ENCODE measurements around the gene IFT25. TPM values are rescaled to one million over a fixed set of nuclear protein-coding genes. Genes with fewer than 3 reads are reported as not detected.

IFT25 gene
- total and polyA plus RNA-seq, 2 of the 13 experiments (the other 11 are each of a cell fraction or from before 2014, with no cell fraction given) = 19.7 to 48.0 TPM

GRCh38 chr1:53945433-53946251 lies at the start of gene IFT25 (continued):
- TF ChIP-seq AHDC1 (CRISPR knock-in tag; IDR thresholded peaks at IDR 0.05; ENCODE audit: borderline replicate concordance) = no peak
- TF ChIP-seq MEIS1 (CRISPR knock-in tag; IDR thresholded peaks at IDR 0.05; ENCODE audit: borderline replicate concordance) = no peak
- TF ChIP-seq ZNF18 (CRISPR knock-in tag; IDR thresholded peaks at IDR 0.05; ENCODE audit: insufficient replicate concordance) = peak; percentile 47
- TF ChIP-seq ZNF746 (CRISPR knock-in tag; IDR thresholded peaks at IDR 0.05) = no peak; the same call in 1 of the 2 replicates
- TF ChIP-seq, protein P1, sequence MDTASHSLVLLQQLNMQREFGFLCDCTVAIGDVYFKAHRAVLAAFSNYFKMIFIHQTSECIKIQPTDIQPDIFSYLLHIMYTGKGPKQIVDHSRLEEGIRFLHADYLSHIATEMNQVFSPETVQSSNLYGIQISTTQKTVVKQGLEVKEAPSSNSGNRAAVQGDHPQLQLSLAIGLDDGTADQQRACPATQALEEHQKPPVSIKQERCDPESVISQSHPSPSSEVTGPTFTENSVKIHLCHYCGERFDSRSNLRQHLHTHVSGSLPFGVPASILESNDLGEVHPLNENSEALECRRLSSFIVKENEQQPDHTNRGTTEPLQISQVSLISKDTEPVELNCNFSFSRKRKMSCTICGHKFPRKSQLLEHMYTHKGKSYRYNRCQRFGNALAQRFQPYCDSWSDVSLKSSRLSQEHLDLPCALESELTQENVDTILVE (CRISPR knock-in tag; IDR thresholded peaks at IDR 0.05) = no peak; the same call in 1 of the 2 replicates
- 0 out of 2 replicates have a peak, but pooled peaks have one; percentile 24 for TF ChIP-seq FOSL2 (CRISPR knock-in tag; IDR thresholded peaks at IDR 0.05)
- TF ChIP-seq, protein P2, sequence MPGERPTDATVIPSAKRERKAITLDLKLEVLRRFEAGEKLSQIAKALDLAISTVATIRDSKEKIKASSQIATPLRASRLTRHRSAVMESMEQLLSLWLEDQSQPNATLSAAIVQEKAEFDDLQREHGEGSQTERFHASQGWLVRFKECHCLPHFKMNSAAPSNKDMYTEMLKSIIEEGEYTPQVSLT (CRISPR knock-in tag; IDR thresholded peaks at IDR 0.05; ENCODE audit: borderline replicate concordance, low read depth) = no peak
- peak; percentile 62 for TF ChIP-seq TAF1 (CRISPR knock-in tag; IDR thresholded peaks at IDR 0.05)
- TF ChIP-seq, protein P3, sequence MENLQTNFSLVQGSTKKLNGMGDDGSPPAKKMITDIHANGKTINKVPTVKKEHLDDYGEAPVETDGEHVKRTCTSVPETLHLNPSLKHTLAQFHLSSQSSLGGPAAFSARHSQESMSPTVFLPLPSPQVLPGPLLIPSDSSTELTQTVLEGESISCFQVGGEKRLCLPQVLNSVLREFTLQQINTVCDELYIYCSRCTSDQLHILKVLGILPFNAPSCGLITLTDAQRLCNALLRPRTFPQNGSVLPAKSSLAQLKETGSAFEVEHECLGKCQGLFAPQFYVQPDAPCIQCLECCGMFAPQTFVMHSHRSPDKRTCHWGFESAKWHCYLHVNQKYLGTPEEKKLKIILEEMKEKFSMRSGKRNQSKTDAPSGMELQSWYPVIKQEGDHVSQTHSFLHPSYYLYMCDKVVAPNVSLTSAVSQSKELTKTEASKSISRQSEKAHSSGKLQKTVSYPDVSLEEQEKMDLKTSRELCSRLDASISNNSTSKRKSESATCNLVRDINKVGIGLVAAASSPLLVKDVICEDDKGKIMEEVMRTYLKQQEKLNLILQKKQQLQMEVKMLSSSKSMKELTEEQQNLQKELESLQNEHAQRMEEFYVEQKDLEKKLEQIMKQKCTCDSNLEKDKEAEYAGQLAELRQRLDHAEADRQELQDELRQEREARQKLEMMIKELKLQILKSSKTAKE (CRISPR knock-in tag; IDR thresholded peaks at IDR 0.05; ENCODE audit: borderline replicate concordance) = 0 out of 2 replicates have a peak, but pooled peaks have one; percentile 35
- TF ChIP-seq DPF2 (CRISPR knock-in tag; IDR thresholded peaks at IDR 0.05; ENCODE audit: borderline replicate concordance, low read depth) = no peak
- TF ChIP-seq TBL1XR1 (IDR thresholded peaks at IDR 0.05; ENCODE audit: borderline replicate concordance, low read length, partially characterized antibody) = no peak
- TF ChIP-seq ZNF367 (CRISPR knock-in tag; IDR thresholded peaks at IDR 0.05; ENCODE audit: borderline replicate concordance) = no peak
- TF ChIP-seq SUZ12 (IDR thresholded peaks at IDR 0.05; ENCODE audit: low read depth, low read length) = no peak
- peak; percentile 87; the same call in 1 of the 2 replicates for TF ChIP-seq CAMTA2 (CRISPR knock-in tag; IDR thresholded peaks at IDR 0.05; ENCODE audit: borderline replicate concordance)
- TF ChIP-seq FOSL1 (CRISPR knock-in tag; IDR thresholded peaks at IDR 0.05; ENCODE audit: borderline replicate concordance) = no peak
- peak; percentile 57; the same call in 1 of the 2 replicates for TF ChIP-seq MAZ (IDR thresholded peaks at IDR 0.05; ENCODE audit: borderline replicate concordance, low read depth, low read length)
- TF ChIP-seq MAZ (CRISPR knock-in tag; IDR thresholded peaks at IDR 0.05; ENCODE audit: low read depth) = no peak

Measured in HepG2 (cell line).